NCI-H460 (cell line): ENCODE data around the gene SHROOM3. TPM values are rescaled to one million over a fixed set of nuclear protein-coding genes. Genes with fewer than 3 reads are reported as not detected.
"Not testable (repeated sequence)": the region's sequence is repeated elsewhere in the genome, so short reads cannot be mapped to it uniquely, and the experiment has no call there.

Source experiments
- DNase-seq: peaks from one replicate; pipeline ENCODE4 v3.0.0-alpha.2; 2016; ENCODE audit warnings: low read depth; ENCODE audit errors: extremely low read depth
- total RNA-seq: library from RNA; depleted of rRNA; stranded (reverse); fragments of >200 nt; shearing (Covaris generic); gene quantifications from 2 replicates; pipeline ENCODE4 v1.2.3, GENCODE V29; 2014

Gene SHROOM3
- total RNA-seq, 1 experiment from 2014 or later, result 0.40 TPM

- DNase-seq, result no peak
Measured at GRCh38 chr4:76443376-76443775, 8.3 kb downstream of the SHROOM3 start.

- no peak for DNase-seq
Measured at GRCh38 chr4:76445911-76446310, 10.9 kb downstream of the SHROOM3 start.

GRCh38 chr4:76447393-76447851 lies 12.4 kb downstream of the SHROOM3 start:
- DNase-seq, result peak; percentile 30

- no peak for DNase-seq
Measured at GRCh38 chr4:76448211-76448610, 13.2 kb downstream of the SHROOM3 start.

GRCh38 chr4:76449362-76449767 lies 14.3 kb downstream of the SHROOM3 start:
- DNase-seq, result peak; percentile 57

DNA sequence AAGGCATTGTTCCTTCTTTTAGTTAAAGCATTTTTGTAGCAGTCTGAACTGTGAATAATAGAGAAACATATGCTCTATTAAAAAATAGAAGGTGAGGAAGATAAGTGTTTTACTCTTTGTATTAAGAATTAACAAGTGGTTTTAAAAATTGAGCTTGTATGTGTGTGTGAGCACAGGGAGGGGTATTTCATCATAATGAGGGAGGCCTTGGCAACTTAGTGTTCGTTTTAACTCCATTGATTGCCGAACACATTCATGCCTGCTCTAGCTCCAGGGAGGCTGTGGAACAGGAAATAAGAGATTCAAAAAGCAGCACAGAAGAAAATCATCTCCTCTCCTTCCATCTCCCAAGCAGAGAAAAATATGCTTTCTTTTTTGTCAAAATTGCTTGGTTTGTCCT lies 14.8 kb downstream of the SHROOM3 start:
- DNase-seq, result peak; percentile 24

DNA sequence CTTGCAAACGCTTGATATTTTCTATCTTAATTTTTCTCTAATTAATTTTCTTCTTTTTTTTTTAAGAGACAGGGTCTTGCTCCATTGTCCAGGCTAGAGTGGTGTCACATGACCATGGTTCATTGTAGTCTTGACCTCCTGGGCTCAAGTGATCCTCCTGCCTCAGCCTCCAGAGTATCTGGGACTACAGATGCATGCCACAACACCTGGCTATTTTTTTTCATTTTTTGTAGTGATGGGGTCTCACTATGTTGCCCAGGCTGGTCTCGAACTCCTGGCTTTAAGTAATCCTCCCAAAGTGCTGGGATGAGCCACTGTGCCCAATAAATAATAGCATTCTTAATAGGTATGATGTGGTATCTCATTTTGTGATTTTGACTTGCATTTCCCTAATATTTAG lies 18.2 kb downstream of the SHROOM3 start:
- DNase-seq, result no peak

GRCh38 chr4:76454073-76454472 lies 19.0 kb downstream of the SHROOM3 start:
- DNase-seq, result not testable (repeated sequence)

GRCh38 chr4:76457885-76458284 lies 22.9 kb downstream of the SHROOM3 start:
- DNase-seq, result no peak

DNA sequence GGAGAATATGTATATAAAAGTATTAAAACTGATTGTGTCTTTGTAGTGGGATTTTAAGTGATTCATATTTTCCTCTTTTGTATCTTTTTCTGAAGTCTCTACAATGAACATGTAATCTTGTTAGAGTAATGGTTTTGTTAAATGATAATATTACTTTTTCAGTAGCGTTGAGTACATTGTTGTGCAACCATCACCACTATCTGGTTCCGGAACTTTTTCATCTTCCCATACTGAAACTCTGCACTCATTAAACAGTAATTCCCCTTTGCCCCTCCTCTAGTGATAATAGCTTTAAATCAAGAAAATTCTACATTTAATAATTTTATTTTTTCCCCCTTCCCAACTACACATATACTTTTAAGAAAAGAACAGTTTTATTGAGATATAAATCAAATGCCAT lies 23.3 kb downstream of the SHROOM3 start:
- no peak for DNase-seq

GRCh38 chr4:76458825-76459224 lies 23.8 kb downstream of the SHROOM3 start:
- no peak for DNase-seq

DNA sequence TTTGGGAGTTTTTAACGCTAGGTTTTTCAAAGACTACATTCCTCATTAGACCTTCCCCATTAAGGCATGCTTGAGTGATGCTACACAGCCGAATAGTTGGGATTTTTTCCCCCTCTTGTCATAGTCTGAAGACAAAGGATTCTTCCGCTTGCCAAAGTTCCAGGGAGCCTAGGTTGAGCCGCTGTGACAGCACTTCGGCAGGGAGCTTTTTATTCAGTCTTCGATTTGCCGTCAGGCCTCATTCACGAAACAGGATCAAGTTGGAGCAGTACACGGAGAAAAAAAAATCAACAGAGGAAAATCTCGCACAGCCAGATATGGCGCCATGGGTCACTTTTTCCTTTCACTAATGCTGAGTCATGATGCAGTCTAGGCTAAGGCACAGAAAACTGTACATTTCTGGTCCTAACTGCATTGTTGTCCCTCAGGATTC lies 24.3 kb downstream of the SHROOM3 start:
- DNase-seq, result no peak

GRCh38 chr4:76463568-76463967 lies 28.5 kb downstream of the SHROOM3 start:
- DNase-seq, result no peak

DNA sequence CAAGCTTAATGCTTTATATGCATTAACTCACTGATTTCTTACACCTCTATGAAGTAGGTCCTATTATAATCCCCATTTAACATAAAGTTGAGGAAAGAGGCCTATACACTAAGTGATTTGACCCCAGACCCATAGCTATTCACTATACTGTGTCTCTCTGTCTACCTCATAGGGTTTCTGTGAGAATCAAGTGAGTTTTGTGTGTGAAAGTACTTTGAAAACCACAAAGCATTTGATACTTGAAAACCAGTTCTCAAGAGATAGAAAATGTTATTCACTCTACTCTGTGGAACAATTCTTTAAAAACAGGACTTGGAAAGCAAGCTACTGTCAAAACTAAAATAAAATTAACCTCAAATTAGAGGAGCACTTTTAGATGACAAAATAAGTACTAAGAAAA lies 35.0 kb downstream of the SHROOM3 start:
- DNase-seq, result no peak

GRCh38 chr4:76470532-76470931 lies 35.5 kb downstream of the SHROOM3 start:
- no peak for DNase-seq

DNA sequence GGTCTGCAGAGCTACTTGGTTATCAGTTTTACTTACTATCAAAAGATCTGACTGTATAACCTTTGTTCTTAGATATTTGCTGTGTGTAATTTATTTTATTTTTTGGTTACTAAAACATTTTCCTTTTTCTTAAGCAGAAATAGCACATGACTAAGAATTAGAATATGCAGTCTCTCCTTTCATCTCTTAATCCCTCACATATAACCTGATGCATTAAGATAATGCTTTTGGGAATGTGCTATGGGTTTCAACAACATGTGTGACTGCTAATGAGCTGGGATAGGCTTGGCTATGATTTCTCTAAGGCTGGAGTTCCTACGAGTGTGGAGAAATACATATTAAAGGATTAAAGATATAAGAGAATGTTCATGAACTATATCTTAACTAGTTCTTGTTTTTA lies 41.5 kb downstream of the SHROOM3 start:
- no peak for DNase-seq

GRCh38 chr4:76484654-76485053 lies 49.6 kb downstream of the SHROOM3 start:
- no peak for DNase-seq

- no peak for DNase-seq
Measured at GRCh38 chr4:76485450-76485849, 50.4 kb downstream of the SHROOM3 start.

- DNase-seq, result no peak
Measured at GRCh38 chr4:76486588-76487276, 51.7 kb downstream of the SHROOM3 start.

GRCh38 chr4:76487621-76488020 lies 52.6 kb downstream of the SHROOM3 start:
- no peak for DNase-seq

DNA sequence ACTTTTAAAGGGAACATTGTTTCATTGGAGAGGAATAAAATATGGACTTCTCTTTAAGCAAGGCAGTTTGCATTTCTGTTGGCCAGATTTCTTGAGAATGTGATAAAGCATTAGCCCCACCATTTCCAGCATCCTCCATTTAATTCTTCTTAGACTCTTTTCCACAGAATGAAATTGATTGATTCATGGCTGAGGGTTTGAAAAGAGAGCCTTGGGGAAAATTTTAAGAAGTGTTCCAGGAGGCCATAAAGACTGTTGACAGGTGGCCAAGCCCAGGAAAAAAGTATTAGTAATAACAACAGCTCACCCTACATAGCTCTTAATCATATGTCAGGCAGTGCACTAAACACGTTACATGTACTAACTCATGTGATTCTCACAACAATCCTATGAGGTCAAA lies 53.4 kb downstream of the SHROOM3 start:
- no peak for DNase-seq

GRCh38 chr4:76488888-76489685 lies 54.1 kb downstream of the SHROOM3 start:
- DNase-seq, result no peak
